GM18505 (cell line): Measurements from ENCODE around the gene TNN.

Experiments
- ATAC-seq: cut with Tn5 transposase; IDR thresholded peaks from one replicate; pipeline ENCODE4 v1.9.1; 2021; ENCODE audit not compliant: unreplicated experiment
- POLR2A ChIP-seq: IDR thresholded peaks from 4 replicates; pipeline ENCODE4 v1.6.1; 2011; ENCODE audit warnings: borderline replicate concordance; ENCODE audit not compliant: insufficient read depth, insufficient read length; ENCODE audit errors: extremely low read depth

Gene TNN

DNA sequence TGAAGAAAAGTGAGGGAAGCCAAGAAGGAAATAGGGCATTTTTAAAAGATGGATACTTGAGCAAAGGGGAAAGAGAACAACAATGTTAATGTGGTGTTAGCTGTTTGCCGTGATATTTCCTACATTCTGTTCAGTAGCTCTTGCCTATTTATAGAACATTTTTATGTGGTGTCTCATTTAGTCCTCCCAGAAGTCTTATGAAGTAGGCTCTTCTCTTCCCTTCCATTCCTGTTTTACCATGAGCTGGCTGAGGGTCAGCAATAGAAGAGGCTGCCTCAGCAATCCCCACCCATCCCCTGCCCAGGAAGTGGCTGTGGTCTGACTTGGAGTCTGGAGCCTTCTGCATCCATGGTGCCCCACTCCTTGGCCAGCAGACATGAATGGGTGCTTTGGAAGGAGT, 64.8 kb downstream of the TNN start:
- ATAC-seq, result no peak
- no peak for TF ChIP-seq POLR2A

DNA sequence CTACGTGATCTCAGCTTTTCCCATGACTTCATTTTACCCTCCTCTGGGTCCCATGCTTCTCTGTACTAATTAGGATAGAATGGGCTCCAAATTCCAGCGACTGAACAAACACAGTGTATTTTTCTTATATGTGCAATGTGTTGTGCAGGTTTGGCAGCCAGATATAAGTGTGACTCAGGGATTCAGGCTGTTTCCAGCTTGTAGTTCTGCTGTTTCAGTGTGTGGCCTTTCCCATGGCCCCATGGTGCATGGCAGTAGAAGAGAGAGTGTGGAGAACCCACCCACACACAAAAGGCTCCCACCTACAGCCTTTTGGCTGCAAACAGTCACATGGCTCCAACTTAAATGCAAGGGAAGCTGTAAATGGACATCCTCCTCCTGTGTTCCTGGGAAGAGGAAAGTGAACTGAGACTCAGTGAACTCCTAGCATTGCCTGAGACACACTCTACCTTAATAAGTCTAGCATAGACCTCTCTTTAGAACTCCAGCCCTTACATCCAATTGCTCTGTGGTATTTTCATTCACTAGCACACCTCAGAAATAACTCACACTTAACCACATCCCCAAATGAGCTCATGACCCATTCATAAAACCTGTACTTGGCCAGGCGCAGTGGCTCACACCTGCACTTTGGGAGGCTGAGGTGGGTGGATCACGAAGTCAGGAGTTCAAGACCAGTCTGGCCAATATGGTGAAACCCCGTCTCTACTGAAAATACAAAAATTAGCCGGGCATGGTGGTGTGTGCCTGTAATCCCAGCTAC, 66.2 kb downstream of the TNN start:
- no peak for ATAC-seq
- TF ChIP-seq POLR2A, result no peak

DNA sequence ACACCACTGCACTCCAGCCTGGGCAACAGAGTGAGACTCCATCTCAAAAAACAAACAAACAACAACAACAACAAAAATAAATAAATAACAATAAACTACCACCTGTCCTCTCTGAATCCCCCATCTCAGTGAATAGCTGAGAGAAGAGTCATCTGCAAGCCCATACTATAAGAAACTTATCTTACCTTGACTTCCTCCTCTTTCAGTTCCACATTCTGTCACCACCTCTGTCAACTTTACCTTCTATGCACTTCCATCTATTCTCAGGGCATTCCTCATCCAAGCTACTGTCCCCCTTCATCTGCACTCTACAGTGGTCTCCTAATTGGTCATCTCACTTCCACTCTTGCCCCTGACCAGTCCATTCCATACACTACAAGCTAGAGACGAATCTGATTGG, 66.9 kb downstream of the TNN start:
- no peak for TF ChIP-seq POLR2A
- ATAC-seq, result no peak

DNA sequence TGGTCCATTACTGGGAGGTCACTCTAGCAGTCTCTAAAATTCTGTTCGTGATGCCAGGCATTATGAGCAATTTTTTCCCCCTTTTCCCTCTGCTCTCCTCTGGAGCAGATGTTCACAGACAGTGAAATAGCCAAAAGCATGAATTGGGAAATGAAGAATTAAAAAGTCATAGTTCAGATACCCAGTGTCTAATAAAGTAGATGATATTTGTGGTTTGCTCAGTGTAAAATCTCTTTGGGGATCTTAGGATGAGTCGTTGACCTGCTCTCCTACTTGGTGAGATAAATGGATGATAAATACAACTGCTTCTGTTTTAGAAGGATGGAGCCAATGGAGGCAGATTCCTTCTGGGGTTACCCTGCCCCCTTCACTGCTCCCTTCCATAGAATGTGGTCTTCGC, 68.6 kb downstream of the TNN start:
- no peak for TF ChIP-seq POLR2A
- no peak for ATAC-seq

DNA sequence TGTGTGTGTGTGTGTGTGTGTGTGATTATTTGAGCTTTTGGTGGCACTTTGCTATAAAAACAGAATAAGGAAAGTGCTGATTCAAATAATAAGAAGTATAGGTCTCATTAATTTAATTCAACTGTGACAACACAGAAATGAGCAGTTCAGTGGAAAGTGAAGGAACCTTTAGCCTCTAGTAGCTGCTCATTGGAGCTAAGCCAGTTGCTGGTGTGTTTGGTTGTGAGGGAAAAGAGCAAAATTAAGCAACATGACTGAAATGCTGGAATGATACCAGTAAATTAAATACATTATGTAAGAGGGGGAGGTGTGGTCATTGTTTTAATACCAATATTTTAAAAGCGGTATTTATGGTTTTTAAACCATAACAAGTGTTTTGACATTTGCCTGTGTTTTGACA, 69.7 kb downstream of the TNN start:
- no peak for ATAC-seq
- TF ChIP-seq POLR2A, result no peak

DNA sequence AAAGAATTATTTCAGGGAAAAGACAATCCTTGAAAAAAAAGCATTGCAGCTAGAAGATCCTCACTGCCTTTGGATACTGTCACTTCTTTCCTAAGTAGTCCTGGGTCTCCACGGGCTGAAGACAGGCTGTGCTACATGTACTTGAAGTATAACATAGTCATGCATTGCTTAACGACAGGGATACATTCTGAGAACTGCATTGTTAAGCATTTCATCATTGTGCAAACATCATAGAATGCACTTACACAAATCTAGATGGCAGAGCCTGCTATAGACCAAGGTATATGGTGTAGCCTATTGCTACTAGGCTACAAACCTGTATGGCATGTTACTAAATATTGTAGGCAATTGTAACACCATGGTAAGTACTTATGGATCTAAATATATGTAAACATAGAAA, 70.9 kb downstream of the TNN start:
- ATAC-seq, result no peak
- no peak for TF ChIP-seq POLR2A

DNA sequence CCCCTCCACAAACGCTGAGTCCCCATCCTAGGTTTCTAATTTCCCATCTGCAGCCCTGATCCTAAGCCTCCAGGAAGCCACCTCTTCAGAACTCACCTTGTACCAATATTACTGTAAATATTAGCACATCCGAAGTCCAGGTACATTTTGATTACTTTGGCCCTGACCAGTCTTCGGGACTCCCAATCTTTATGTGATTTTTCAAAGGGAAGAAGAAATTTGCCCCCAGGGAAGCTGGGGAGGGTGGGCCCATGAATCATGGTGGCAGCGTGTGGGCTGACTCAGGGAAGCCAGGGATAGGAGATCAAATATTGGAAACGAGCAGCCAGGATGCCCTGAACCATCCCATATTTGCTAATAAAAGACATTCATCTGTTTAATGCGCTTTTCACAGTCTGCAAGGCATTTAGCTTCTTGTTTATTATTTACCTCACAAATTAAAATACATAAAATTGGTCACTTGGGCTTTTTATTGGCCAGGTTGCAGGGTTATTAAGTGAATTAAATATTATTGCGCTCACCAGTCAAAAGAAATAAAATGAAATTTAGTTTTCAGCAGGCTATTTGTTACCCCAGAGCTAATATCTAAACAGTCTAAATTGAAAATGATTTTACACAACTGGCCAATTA, 78.4 kb downstream of the TNN start:
- TF ChIP-seq POLR2A, result no peak
- no peak for ATAC-seq

DNA sequence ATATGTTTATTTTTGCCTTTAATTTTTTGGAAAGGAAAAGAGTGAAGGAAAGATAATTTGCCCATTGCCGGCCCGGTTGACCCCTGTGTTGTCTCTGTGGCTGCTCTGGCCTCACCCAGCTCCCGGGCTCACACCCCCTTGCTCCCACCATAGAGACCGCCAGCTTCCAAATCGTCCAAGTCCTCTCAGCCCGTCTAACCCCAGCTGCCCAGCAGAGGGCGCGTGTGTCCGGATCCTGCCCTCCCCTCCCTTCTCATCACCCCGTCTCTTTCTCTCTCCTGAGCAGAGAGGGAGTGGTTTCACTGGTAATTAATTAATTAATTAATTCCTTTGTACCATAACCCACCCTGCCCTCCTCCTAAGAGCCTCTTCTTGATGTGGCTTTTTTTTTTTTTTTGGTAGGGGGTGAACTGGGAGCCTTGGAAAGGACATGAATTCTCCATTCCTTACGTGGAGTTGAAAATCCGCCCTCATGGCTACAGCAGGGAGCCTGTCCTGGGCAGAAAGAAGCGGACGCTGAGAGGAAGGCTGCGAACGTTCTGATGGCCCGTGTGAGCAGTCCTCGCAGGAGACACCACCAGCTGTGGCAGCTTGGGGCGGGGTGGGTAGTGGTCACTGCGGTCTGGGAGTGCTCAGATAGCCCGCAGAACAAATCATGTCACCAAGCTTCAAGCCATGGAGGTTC, 79.0 kb downstream of the TNN start:
- ATAC-seq, result peak; percentile 60
- no peak for TF ChIP-seq POLR2A

DNA sequence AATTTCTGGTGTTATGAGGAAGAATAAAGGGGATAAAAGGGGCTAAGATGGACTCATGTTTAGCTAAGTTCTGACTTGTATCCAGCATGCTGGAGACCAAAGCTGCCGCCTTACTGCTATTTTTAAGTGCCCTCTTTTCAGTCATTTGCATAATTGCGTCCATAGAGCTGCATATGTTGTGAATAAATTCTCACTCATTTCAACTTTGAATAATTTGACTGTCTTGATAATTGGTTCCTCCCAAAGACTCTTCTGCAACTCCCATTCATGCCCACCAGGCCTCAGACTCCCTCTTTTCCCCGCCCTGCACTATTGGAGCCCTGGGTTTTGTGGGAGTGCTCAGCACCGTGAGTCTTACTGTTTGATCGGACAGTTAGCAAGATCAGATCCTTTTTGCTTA, 79.9 kb downstream of the TNN start:
- TF ChIP-seq POLR2A, result no peak
- ATAC-seq, result no peak

DNA sequence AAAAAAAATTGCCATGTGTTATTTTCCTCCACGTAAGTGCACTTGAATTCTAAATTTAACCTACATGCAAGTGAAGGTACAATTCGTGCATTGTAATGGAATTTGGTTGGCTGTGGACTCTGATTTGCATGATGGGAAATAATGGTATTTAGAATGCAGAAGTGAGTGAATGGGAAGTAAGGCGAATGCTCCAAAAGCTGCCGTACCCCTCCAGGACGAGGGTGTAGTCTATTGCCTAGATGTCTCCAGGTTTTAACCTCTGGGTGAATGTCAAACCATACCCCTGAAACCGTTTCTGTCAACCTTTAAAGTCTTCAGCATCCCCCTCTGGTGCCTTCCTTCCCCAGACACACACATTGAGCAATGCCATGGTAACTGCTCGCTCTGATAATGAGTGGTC, 80.4 kb downstream of the TNN start:
- TF ChIP-seq POLR2A, result no peak
- no peak for ATAC-seq

DNA sequence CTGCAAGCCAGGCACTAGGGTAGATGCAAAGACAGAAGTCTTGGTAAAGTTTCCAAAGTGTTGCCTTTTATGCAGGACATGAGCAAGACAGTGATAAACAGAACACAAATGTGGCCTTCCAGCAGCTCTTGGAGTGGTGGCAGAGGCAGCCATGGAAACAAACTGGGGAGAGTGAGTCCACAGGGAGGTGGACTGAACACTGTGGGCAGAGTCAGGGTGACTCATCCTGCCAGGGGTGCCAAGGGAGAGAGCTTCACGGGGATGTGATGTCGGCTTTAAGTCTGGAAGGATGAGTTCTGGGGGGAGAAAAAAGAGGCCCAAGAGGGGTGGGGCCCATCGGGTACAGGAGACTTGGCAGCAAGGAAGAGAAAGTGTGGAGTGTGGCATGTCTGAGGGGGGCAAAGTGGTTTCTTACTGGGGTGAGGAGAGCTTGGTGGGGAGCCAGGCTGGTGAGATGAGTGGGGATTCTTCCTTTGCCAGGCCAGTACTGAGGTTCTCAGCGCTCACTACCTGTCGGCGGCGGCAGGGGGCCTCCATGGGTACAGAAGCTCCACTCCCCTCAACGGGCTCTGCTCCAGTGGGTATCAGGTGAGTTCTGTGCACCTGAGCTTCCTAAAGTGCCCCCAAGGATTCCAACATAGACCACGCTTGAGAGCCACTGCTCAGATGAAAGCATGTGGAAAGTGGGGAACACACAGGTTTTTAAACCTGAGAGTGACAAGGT, 83.1 kb downstream of the TNN start:
- no peak for ATAC-seq
- TF ChIP-seq POLR2A, result no peak

DNA sequence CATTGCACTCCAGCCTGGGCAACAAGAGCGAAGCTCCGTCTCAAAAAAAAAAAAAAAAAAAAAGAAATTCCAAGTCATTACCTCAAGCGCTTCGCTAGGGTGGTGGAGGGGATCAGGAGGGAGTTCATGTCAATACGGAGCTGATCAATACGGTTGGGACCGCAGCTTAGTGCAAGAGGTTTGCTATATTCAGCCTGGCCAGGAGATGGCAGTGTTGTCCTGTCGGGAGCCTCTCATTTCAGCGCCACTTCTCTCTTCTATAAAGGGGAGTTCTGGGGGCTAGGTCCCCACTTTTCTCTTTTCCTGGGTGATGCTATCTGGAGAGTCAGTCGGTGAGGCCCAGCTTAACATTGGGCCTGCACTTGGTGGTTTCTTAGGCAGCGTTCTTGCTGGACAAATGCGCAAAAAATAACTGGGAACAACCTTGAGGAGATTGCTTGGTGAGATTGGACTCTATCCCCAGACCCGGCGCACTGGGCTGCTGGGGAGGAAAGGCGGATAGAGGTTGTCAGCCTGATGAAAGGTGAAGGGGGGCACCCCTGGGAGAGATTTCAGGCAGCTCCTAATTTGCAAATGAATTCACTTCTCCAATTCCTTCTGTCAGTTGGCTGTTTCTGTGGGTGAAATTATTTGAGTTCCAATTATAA, 84.5 kb downstream of the TNN start:
- TF ChIP-seq POLR2A, result no peak
- ATAC-seq, result no peak

DNA sequence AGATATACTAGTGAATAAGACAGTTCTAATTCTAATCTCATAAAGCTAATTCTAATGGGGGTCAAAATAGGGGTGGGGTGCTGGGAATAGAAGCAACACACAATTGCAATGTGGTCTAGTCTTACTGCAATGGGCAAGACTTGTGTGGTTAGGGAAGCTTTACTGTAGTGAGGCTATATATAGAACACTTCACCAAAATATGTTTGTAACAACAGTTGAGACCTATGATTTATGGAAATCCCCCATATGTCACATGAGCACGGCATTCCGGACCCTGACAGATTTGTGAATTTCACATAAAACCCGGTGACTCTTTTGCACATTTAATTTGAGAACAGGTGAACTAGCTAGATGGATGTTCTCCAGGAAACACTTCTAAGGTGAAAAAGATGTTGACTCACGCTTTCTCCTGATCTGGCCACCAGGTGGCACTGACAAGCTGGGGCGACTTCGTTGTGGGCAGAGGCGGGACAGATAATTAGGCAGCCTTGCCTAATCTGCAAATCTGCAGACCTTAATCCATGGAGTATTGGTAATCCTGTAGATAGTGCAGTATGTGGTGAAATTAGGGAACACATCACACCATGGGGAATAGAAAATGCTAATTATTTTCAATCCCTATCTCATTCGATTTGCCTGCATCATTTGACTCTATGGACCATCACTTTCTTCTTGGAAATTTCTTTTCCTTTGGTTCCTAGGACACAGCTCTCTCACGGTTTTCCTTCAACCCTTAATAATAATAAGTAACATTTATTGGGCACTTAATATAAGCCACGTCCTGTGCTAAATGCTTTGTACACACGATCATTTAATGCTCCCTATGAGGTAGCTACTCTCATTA, 87.2 kb downstream of the TNN start:
- no peak for TF ChIP-seq POLR2A
- ATAC-seq, result no peak

DNA sequence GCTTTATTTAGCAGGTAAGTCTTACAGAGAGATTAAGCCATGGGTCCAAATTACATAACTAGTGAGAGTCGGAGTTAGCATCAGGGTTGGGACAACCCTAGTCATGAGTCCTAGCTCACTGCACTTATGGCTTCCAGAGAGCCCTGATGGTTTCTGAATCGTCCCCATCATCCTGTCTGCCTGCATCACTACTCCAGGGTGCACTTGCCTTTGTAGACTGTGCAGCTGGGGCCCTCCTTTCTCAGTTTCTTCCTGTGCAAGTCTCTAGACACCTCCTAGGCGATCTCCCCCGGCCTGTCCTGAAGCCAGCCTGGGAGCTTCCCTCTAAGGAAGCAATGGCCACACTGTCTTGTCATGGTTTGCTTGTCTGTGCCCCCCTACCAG, 87.8 kb downstream of the TNN start:
- ATAC-seq, result no peak

More for the DNA sequence above, 87.8 kb downstream of the TNN start:
- no peak for TF ChIP-seq POLR2A
